HG03196 (cell line): Measurements from ENCODE around the gene SYT7.

Experiments used
- ATAC-seq: cut with Tn5 transposase; IDR thresholded peaks from one replicate; pipeline ENCODE4 v1.9.1; 2021; ENCODE audit not compliant: unreplicated experiment

SYT7 gene

DNA sequence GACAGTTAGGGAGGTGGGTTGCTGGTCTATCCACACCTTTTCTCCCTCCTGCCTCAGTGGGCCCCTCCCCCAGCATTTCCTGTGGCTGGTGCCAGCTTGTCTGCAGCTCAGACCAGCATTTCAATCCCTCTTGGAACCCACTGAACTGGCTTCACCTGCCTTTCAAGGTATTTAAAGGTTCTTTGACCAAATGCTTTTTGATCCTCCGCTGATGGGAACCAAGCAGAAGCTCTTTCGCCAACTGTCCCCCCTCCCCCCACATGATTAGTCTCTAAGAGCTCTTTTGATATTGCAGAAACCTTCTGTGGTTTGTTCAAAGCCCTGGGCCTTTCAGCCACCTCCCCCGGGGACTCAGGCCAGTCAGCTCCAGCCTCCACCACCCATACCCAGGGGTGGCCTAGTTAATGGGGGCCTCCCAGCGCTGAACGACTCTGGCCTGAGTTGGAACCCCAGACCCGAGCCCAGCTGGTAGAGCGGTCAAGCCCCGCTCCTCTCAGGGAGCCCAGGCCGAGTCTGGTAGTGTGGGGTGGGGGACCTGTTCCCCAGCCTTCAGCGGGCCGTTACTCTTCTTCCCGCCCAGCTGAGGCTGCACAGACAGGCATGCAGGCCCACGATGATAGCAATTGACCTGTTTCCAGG is 6.0 kb upstream of the SYT7 start:
- ATAC-seq: no peak

DNA sequence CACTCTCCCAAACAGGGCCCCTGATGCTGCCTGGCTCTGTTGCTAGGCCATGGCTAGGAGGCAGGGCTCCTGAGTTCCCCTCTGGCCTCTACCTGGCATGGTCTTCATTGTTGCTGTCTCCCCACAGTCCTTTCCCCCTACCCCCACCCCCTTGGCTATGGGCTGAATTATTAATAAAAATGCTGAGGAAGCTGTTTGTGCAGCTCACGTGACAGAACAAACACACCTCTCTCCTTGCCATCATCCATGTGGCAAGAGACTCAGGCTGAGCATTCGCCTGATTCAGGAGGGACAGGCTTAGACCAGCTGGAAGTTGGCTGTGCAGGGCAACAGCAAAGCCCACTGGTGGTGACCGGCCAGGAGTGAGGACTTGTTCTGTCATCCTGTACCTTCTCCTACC is 4.2 kb upstream of the SYT7 start:
- no peak for ATAC-seq

DNA sequence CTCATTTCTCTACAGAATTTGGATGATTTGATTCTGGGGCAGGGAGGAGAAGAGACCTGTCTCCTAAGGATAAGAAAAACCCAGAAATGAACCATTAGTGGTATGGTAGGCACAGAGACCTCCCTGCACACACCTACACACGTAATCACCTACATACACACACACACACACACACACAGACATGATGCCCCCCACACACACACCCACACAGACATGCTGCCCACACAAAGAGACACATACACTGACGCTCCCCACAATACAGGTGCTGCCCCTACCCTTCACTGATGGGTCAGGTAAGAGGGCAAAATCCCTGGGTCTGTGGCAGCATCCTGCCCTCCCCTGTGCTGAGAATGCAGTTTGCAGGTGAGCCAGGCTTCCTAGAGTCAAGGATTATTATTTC is 1.1 kb upstream of the SYT7 start:
- ATAC-seq: no peak

DNA sequence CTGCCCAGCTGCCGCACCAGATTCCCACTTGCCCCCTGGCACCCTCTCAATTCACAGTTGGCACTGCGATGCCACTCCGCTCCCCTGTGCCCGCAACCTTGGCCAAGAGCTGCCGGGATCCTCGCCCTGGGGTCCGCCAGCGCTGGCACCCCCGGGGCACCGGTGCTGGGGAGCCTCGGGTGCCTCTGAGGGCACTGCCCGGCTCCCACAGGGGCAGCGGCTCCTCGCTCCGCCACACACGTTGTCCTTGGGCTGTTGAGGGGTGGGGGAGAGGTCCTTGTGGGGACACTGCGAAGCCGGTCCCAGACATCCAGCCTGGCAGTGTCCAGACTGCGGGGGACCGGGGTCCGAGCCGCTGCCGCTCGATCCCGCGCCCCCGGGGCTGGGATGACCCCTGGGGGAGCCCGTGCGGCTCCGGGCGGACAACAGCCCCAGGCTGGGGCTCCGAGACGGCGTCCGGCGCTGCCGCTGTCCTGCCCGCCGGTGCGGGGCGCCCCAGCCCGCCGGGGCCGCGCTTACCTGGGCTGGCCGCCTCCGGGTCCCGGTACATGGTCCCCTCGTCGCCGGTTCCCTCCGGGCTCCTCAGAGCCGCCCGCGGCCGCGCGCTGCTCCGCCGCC is 496 bp downstream of the SYT7 start:
- no peak for ATAC-seq

DNA sequence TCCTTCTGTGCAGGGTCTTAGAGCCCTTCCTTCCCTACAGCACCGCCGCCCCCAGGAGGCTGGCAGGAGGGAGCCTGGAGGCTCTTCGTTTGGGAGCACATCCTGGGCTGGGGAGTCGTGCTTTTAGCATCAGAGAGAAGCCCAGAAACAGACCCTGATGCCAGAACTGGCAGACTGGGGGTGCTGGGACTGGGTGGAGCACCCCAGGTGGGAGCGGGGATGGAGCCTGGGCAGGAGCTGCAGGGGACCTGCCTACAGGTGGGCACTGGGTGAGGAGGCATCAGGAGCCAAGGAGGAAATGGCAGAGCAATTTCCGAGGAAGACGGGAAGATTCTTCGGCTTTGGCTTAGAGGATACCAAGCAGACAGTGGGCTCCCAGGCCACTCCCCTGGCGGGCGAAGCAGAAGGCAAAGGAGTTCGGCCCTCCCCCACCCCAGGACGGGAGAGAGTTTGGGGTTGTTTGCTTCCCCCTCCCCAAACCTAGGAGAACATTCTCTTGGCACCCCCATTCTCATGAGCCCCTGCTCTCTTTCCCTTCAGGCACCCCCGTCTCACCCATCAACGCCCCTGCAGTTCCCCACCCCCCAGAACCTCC is 1.1 kb downstream of the SYT7 start:
- no peak for ATAC-seq

DNA sequence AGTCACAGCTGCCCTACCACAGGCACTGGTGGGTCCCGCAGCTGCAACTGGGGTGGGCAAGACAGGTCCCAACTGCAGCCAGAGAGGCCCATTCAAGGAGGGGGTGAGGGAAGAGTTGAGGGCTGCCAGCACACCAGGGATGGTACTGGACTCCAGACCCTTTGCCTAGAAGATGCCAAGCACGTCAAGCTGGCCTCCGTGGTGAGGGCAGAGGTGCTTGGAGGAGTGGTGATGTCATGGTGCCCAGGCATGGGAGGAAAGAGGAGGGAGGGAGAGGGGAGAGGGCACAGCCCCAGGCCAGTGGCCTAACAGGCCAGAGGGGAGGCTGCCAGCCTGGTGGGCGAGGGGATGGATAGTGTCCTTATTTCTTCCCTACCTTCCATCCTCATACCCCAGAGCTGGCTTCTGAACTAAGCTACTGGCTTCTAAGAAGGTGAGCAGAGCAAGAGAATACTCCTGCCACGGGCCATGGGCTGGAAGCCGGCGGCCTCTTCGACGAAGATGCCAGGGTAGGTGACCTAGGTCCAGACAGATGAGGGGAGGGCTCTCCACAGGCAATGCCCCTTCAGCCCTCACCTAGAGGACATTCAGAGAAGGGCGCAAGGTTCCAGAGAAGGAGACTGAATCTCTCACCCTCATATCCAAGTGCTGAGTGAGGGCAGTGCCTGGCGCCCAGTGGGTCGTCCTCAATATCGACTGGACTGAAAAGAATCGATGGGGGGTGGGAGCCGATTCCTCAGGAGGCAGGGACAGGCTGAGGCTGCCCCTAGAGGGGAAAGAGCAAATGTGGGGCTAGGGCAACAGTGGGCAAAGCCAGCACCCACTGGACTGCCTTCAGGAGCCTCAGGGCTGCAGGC is 1.8 kb downstream of the SYT7 start:
- ATAC-seq: no peak

DNA sequence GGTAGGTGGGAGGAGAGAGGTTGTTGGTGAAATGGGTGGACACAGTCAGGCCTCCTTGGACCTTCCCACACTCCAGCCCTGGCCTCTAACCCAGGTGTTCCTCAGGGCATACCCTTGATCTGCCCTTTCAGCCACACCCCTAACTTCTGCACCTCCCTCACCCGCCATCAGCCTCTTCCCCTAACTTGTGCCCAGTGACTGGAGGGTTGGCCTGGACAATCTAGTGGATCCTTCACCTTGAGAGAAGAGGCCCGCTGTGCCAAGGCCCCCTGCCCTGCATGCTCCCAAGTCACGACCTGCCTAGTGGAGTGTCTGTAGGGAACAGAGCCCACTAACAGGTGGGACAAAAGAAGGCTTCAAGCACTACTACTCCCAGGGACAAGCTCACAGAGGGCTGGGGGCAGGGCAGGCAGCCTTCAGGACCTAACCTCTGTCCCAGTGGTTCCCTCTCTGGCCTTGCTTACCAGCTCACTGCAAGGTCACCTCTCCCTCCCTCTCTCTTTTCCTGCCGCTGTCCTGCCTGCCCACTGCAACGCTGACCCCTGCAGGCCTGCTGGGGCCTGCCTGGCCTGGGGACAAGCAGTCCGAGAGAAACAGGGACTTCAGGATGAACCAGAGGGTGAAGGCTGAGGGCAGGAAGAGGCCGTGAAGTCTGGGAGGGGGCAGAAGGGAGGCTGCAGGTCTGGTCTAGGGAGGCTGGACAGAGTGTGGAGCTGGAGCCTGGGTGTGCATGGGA is 3.3 kb downstream of the SYT7 start:
- ATAC-seq: no peak

DNA sequence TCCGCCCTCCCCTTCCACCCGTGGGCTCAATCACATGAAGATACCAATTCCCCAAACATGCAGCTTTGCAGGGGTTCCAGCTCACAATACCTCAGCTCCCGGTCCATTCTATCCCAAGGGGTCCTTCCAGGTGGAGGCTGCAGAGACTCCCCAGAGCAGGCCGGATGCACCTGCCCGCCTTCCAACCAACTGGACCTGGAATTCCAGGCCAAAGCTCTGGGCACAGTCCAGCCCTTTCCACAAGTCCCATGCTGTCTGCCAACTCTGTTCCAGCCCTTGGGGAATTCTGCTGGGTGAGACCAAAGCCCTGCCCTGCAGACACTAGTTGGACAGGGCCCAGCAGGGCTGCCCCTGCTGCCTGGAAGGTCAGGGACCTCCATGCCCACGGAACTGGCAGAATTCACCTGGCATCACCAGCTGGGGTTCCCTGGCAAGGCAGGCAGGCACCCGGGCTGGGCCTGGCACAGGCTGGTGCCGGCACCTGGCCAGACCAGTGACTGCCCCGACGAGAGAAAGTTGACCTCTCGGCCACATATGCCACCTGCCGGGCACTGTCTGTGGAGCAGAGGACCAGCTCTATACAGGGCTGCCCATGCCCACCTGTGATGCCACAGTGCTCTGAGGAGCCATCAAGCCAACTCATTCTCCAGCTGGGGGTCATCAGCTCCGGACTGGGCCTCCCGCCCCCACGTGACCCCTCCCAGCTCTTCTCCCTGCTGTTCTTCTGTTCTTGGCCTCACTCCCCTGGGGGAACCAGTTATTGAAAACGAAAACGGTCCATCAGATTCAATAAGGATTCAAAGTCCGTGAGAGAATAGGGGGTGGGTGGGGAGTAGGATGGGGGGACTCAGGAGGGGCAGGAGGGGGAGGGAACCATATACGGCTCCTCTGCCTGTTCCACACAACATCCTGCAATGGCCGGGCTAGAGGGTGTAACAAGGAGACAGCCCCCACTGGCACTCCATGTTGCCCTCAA is 4.7 kb downstream of the SYT7 start:
- no peak for ATAC-seq

DNA sequence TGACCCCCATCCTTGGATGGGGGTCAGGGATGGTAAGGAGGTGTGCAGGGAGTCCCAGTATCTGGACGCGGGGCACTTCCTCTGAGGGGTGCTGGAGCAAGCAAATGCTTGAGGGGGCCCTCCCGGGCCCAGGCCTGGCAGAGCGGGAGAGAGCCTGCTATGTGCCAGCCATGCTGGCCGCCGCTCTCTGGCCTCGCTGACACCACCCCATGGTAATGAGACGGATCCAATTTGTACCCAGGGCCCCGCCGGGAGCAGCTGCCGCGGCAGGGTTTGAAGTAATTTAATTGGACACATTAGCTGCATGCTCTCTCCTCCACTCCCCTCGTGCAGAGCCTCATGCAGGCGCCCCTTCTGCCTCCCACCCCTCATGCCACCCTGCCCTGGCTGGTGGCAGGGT is 6.3 kb downstream of the SYT7 start:
- ATAC-seq: no peak

DNA sequence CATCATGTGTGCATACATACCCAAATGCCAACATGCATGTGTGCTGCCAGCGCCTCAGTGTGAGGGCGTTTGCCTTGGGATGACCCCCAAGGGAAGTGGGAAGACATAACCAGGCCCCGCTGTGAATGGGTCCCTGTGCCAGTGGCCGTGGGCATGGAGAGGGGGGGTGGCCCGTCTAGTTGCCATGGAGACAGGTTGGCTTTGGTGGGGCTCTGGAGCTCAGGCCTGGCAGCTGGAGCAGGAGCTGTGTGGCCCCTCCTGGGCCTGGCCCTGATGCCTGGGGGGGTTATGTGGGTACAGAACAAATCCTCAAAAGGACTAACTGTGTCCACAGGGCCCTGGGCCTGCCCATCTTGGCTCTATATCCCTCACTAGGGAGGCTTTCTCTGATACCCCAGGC is 8.0 kb downstream of the SYT7 start:
- no peak for ATAC-seq

DNA sequence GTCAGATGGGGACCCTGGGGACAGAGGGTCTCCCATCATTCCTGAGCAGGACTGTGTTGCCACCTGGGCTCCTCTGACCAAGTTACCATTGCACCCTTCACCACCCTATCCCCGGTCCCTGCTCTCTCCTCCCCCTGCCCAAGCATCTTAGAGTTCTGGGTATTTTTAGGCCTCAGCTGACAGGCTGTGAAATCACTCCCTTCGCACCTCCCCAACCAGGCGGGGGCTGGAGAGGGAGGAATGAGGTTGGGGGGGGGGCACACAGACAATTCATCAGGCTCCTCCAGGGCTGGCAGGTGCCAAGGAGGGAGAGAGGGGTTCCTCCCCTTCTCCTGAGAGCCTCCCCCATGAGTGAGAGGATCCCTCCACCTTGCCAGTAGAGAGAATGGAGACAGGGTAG is 9.0 kb downstream of the SYT7 start:
- ATAC-seq: no peak

DNA sequence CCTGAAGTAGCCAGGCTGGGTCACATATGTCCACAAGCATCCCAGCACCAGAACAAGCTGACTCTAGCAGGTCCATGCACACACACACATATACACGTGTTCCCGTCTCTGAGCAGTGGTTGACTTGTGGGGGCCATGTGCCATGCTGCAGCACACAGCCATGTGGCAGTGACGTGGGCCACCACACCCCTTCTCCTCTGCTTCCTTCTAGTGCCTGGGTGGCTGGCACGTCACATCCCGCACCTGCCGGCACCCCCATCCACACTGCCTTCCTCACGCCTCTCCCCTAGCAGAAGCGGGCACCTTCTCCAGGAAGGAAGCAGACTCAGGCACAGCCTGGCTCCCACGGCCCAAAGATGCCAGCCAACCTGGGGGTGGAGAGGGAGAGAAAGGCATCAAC is 9.5 kb downstream of the SYT7 start:
- no peak for ATAC-seq

DNA sequence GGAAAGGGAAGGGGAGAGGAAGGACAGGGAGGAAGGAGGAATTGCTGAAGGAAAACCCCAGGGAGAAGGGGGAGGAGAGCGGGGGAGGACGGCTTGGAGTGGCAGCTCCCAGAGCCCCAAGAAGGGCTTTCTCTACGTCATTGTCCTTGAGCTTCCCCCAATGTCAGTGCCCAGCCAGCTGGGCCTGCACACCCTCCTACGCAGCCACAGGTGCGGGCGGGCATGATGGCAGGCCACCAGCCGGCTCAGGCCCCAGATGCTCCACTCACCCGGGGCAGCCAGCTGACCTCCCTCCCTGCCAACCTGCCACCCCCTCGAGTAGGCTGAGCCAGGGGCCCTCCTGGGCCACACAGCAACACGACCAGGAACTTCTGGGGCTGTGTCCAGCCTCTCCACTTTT is 11.2 kb downstream of the SYT7 start:
- no peak for ATAC-seq

DNA sequence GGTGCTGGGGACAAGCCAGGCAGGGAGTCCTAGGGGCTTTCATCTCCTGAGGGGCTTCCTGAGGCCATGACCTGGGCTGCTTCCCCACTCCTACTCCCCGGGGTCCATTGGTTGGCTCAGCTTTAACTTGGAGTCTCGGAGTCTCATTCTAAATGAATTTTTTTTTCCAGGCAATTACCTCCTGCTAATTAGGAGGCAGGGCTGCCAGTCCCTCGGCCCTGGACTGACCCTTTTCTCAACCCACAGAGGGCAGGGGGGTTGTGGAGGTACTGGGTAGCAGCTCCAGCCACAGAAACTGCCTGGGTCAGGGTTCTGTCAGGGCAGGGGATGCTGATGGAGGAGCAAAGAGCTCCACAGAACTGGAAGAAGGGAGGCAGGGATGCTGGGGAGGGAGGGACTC is 11.9 kb downstream of the SYT7 start:
- no peak for ATAC-seq

DNA sequence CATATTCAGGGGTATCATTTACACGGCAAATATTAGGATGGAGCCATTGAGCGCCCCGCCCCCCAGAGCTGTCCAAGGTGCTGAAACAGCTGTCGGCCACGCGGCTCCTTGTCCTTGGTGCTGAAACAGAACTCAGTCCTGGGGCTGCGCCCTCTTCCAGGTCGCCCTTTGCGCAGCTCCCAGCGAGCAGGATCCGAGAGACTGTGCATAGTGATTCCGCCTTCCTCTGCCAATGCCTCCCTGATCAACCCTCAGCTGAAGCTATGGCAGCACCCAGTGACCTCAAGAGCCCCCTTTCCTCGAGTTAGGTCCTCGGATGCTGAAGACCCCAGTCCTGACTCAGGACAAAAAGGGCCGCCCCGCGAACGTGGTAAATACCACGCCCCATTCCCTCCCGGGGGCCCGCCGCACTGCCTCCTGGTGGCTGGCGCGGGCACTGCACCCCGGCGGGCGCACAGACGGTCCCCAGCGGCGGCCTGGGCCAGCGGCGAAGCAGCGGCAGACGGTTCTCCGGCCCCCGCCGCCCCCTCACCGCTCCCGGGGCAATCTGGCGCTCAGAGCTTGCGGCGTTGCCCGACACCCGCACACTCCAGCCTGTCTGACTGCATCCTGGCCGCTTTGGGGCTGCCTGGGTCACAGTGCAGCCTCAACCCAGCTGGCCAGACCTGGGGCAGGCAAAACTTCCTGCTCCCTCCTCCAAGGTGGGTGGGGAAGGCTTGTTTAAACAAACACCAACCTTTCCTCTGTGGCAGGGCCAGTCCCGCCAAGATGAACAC is 13.4 kb downstream of the SYT7 start:
- no peak for ATAC-seq

DNA sequence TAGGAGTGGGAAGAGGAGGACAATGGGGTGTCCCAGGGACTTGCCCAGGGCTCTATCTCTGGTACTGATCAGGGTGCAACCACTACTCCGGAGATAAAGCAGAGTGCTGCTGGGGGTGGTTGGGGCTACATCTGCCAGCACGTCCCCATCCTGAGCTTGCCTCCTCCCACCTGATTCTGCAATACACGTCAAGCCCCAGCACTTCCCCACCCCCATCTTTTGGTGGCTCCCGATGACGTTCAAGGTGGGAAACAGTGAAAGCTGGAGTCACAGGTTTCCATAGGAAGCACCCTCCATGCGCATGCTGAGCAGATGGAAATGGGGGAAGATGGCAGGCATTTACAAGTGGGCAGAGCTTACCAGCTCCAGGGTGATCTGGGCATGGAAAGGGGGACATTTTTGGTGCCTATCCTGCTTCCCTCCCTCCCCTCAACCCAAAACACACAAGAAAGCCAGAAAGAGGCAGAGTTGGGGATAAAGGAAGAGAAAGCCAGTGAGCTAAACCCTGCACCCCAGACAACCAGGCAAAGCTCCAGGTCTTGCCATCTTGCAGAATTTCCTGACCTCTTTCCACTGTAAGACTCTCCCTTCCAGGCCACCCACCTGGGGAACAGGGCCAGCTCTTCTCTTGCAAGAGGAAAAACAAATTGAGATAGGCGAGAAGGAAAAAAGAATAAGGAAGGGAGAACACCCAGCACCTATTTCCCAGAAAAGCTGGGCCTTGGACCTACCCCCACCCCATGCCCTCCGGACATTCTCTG is 15.8 kb downstream of the SYT7 start:
- no peak for ATAC-seq

DNA sequence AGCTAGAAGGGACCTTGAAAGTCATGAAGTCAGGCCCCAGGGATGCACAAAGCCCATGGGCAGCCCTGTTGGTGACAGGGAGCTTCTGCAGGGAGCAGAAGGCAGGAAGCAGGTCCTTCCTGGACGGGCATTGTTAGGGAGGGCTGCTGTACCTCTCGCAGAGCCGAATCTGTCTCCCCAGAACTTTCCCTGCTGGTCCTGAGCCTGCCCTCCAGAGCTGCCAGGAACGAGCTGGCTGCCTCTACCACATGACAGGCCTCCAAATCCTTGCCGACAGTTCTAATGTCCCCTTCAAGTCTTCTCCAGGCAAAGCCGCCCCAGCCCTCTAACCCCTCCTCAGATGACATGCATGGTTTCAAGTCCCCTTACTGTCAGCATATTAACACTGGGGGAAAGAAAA is 20.1 kb downstream of the SYT7 start:
- ATAC-seq: no peak

DNA sequence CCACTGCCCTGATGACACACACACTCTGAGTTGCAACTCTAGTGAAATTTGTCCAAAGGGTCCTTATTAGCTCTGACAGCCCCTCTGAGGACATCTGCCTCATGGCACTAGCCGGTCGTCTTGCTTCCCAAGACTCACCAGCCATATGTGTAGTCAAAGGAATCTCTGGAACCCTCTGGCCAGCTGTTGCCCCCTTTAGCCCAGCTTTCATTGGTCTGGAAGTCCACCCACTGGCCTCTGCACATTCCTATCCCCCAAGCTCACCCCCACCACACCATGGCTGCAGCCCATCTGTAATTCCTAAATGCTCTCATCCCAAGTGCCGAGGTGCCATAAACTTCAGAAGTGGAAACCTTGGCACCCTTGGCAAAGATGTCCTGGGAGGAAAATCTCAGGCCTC is 24.3 kb downstream of the SYT7 start:
- no peak for ATAC-seq

DNA sequence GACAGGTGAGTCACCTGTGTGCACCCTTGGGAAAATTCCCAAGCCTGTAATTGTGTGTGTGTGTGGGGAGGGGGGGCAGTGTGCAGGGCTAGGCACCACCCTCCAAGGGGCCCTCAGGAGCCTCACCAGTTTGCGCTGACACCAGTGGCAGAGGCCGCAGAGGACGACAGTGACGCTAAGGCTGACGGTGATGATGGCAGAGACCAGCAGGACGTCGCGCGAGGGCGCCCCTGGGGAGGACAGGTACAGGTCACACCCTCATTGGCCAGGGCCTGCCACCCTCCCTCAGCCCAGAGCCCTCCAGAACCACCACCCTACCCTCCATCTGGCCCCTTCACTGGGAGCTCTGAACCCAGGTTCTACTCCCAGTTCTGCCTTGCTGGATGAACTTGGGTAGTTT is 24.9 kb downstream of the SYT7 start:
- ATAC-seq: no peak
